PC-3 (cell line): Measurements from ENCODE around the gene FRMPD4. TPM values are rescaled to one million over a fixed set of nuclear protein-coding genes. Genes with fewer than 3 reads are reported as not detected.

Experiments
- ATAC-seq: fragments of 200-7000 bp; cut with Tn5 transposase; 2 replicates; pipeline ENCODE4 v1.9.1; 2020; ENCODE audit warnings: mild to moderate bottlenecking, moderate library complexity
- BruUV-seq: library from RNA; stranded (reverse); fragments of 400-500 nt; replicated peaks from 2 replicates; lab custom pipeline; 2021; lab: Mats Ljungman, UMichigan
- CTCF ChIA-PET: fragments of 300-600 bp; sonication (Branson Sonifier 250); formaldehyde crosslinking; loops from one replicate; lab custom pipeline; 2022; ENCODE audit warnings: antibody characterized with exemption; lab: Charles Lee
- POLR2A ChIA-PET: fragments of 300-600 bp; sonication (Branson Sonifier 250); formaldehyde crosslinking; loops from one replicate; lab custom pipeline; 2022; ENCODE audit warnings: antibody characterized with exemption; ENCODE audit not compliant: unreplicated experiment; lab: Charles Lee
- DNase-seq: peaks from one replicate; pipeline ENCODE4 v3.0.0-alpha.2; 2015
- H2AFZ ChIP-seq: fragments of 300-600 bp; sonication (generic); 2 replicates; pipeline ENCODE4 v1.6.0; 2016; ENCODE audit warnings: antibody characterized with exemption, low read length
- H3F3A ChIP-seq: fragments of 300-600 bp; sonication (generic); one replicate; pipeline ENCODE4 v1.6.0; 2017; ENCODE audit warnings: antibody characterized with exemption, low read length, control low read depth, mild to moderate bottlenecking; ENCODE audit not compliant: unreplicated experiment
- H3K27ac ChIP-seq: fragments of 300-600 bp; sonication (generic); 2 replicates; pipeline ENCODE4 v1.5.1; 2016; ENCODE audit warnings: mild to moderate bottlenecking, low read length
- H3K27me3 ChIP-seq: fragments of 300-600 bp; sonication (generic); 2 replicates; pipeline ENCODE4 v1.6.1; 2016; ENCODE audit warnings: low read length, mixed read lengths
- H3K36me3 ChIP-seq: fragments of 300-600 bp; sonication (generic); 2 replicates; pipeline ENCODE4 v1.6.1; 2016; ENCODE audit warnings: low read depth, mixed run types, low read length, mixed read lengths
- H3K4me1 ChIP-seq: fragments of 300-600 bp; sonication (generic); 2 replicates; pipeline ENCODE4 v1.5.1; 2016; ENCODE audit warnings: low read length; ENCODE audit not compliant: insufficient read depth
- H3K4me2 ChIP-seq: fragments of 300-600 bp; sonication (generic); 2 replicates; pipeline ENCODE4 v1.6.0; 2016; ENCODE audit warnings: low read length
- H3K4me3 ChIP-seq: fragments of 300-600 bp; sonication (generic); 2 replicates; pipeline ENCODE4 v1.5.1; 2016; ENCODE audit warnings: mild to moderate bottlenecking, low read length, mixed read lengths
- H3K79me2 ChIP-seq: fragments of 300-600 bp; sonication (generic); 2 replicates; pipeline ENCODE4 v1.6.1; 2017; ENCODE audit warnings: low read length, mixed read lengths
- H3K9ac ChIP-seq: fragments of 300-600 bp; sonication (generic); 2 replicates; pipeline ENCODE4 v1.6.0; 2016; ENCODE audit warnings: mild to moderate bottlenecking, low read length
- H3K9me2 ChIP-seq: fragments of 300-600 bp; sonication (generic); replicated peaks from 2 replicates; pipeline ENCODE4 v1.6.1; 2016; ENCODE audit warnings: mixed run types, low read length, mixed read lengths
- H3K9me3 ChIP-seq: fragments of 300-600 bp; sonication (generic); 2 replicates; pipeline ENCODE4 v1.6.1; 2016; ENCODE audit warnings: low read length, mixed read lengths
- H4K20me1 ChIP-seq: fragments of 300-600 bp; sonication (generic); 2 replicates; pipeline ENCODE4 v1.6.1; 2016; ENCODE audit warnings: low read length, mixed read lengths
- CTCF ChIP-seq: fragments of 300-600 bp; sonication (generic); conservative IDR thresholded peaks from 2 replicates; pipeline ENCODE4 v1.5.1; 2017; ENCODE audit warnings: antibody characterized with exemption, low read depth, mild to moderate bottlenecking, low read length
- EZH2 ChIP-seq: fragments of 300-600 bp; sonication (generic); IDR thresholded peaks from one replicate; pipeline ENCODE4 v1.6.1; 2017; ENCODE audit warnings: antibody characterized with exemption, mild to moderate bottlenecking, low read length; ENCODE audit not compliant: unreplicated experiment
- EZH2phosphoT487 ChIP-seq: fragments of 300-600 bp; sonication (generic); IDR thresholded peaks from 2 replicates; pipeline ENCODE4 v1.6.1; 2018; ENCODE audit warnings: mild to moderate bottlenecking, antibody characterized with exemption, low read length, borderline replicate concordance
- intact Hi-C: fragments of 100-400 bp; cut with micrococcal nuclease; formaldehyde crosslinking; loops from 2 replicates; pipeline ENCODE4 v1.9.0; 2023
- total RNA-seq: library from RNA; depleted of rRNA; stranded (reverse); fragments of >200 nt; gene quantifications from 2 replicates; pipeline ENCODE4 v1.2.3, GENCODE V29; 2014

Gene FRMPD4
- total RNA-seq, 1 experiment from 2014 or later, result 0.15 TPM

DNA sequence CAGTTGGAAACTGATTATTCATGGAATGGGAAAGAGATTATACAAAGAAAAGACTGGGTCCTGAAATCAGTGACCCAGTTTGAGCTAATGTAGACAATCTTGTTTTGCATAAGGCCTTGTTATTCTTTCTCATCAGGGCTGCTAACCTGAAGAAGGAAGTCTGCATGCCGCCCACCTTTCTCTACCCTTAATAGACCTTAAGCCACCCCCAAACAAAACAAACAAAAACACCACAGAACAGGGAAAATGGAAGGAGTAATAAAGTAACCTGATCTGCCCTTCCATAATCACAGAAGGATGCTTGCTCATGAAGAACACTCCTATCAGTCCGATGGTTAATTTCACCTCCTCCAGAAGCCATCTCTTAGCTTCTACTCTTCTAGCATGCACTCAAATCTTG lies 288.1 kb downstream of the FRMPD4 start:
- intact Hi-C loops, result no loop called here
- H3F3A ChIP-seq, result no peaks in the 10 kb centered on the region
- H4K20me1 ChIP-seq, result no peaks in the 10 kb centered on the region
- no peaks in the 10 kb centered on the region for H3K9me2 ChIP-seq
- no peaks in the 10 kb centered on the region for H3K79me2 ChIP-seq
- ATAC-seq (no peak), DNase-seq (no peak)
- CTCF ChIA-PET, result no interaction called here
- H3K27me3 ChIP-seq, result no peaks in the 10 kb centered on the region
- no peaks in the 10 kb centered on the region for H3K4me1 ChIP-seq
- no peak overlapping the region for H2AFZ ChIP-seq
- BruUV-seq, result no TSS peak
- H3K4me3 ChIP-seq, result no peak overlapping the region
- POLR2A ChIA-PET, result interaction anchor here (0.6 kb wide), 1 partner anchor 322 kb away, joined by 12 read pairs; no protein-coding TSS in a partner anchor
- no peak overlapping the region for H3K9ac ChIP-seq
- H3K36me3 ChIP-seq, result no peaks in the 10 kb centered on the region
- H3K4me2 ChIP-seq, result no peak overlapping the region
- no peaks in the 10 kb centered on the region for H3K9me3 ChIP-seq
- H3K27ac ChIP-seq, result no peak overlapping the region
- TF ChIP-seq EZH2, result no peak
- TF ChIP-seq EZH2phosphoT487, result no peak
- TF ChIP-seq CTCF, result no peak

GRCh38 chrX:12434493-12434892 lies 296.2 kb downstream of the FRMPD4 start:
- Histone ChIP-seq H3K4me3 (no peak overlapping the region), H4K20me1 (no peaks in the 10 kb centered on the region), H3K4me1 (no peaks in the 10 kb centered on the region), H3K9ac (no peak overlapping the region), H3K27ac (no peak overlapping the region), H3K9me2 (no peaks in the 10 kb centered on the region), H3K36me3 (no peaks in the 10 kb centered on the region), H3F3A (no peaks in the 10 kb centered on the region), H3K27me3 (no peaks in the 10 kb centered on the region), H3K9me3 (no peaks in the 10 kb centered on the region), H3K79me2 (no peaks in the 10 kb centered on the region), H2AFZ (no peak overlapping the region), H3K4me2 (no peak overlapping the region)
- intact Hi-C loops, result no loop called here
- ChIA-PET CTCF (no interaction called here), POLR2A (no interaction called here)
- no peak for TF ChIP-seq EZH2phosphoT487
- BruUV-seq, result no TSS peak
- DNase-seq, result no peak
- no peak for ATAC-seq

GRCh38 chrX:12439416-12439815 lies 301.1 kb downstream of the FRMPD4 start:
- ChIA-PET POLR2A (no interaction called here), CTCF (no interaction called here)
- no peak for ATAC-seq
- Histone ChIP-seq H3K4me3 (no peak overlapping the region), H3K79me2 (no peaks in the 10 kb centered on the region), H3K9me2 (no peaks in the 10 kb centered on the region), H2AFZ (no peak overlapping the region), H3K9ac (no peak overlapping the region), H3F3A (no peaks in the 10 kb centered on the region), H3K4me1 (peaks cover 14% of the 10 kb centered on the region), H3K4me2 (no peak overlapping the region), H3K36me3 (no peaks in the 10 kb centered on the region), H4K20me1 (no peaks in the 10 kb centered on the region), H3K27me3 (no peaks in the 10 kb centered on the region), H3K27ac (no peak overlapping the region), H3K9me3 (no peaks in the 10 kb centered on the region)
- intact Hi-C loops, result no loop called here
- DNase-seq, result no peak
- no TSS peak for BruUV-seq
- TF ChIP-seq EZH2, result no peak
- no peak for TF ChIP-seq CTCF
- TF ChIP-seq EZH2phosphoT487, result no peak
